NCI-H1092 treated with DMSO at 0.1 percent for 48 hours (cell line): ENCODE data around the gene DBNDD1.
"Not testable (repeated sequence)": the region's sequence is repeated elsewhere in the genome, so short reads cannot be mapped to it uniquely, and the experiment has no call there.

Experiments used
- DNase-seq: peaks from one replicate; lab custom pipeline; 2025; lab: John Stamatoyannopoulos, UW

Gene DBNDD1

GRCh38 chr16:89990799-89991198 is 28.5 kb downstream of the DBNDD1 start:
- DNase-seq: no peak

GRCh38 chr16:89988951-89989350 is 30.3 kb downstream of the DBNDD1 start:
- no peak for DNase-seq

GRCh38 chr16:89987169-89987568 is 32.1 kb downstream of the DBNDD1 start:
- DNase-seq: no peak

GRCh38 chr16:89986600-89986999 is 32.7 kb downstream of the DBNDD1 start:
- DNase-seq: no peak

GRCh38 chr16:89985219-89985618 is 34.0 kb downstream of the DBNDD1 start:
- no peak for DNase-seq

GRCh38 chr16:89984216-89984615 is 35.0 kb downstream of the DBNDD1 start:
- DNase-seq: no peak

GRCh38 chr16:89983536-89983935 is 35.7 kb downstream of the DBNDD1 start:
- DNase-seq: no peak

GRCh38 chr16:89982318-89982717 is 36.9 kb downstream of the DBNDD1 start:
- DNase-seq: no peak

- no peak for DNase-seq
Observed at GRCh38 chr16:89981414-89981813, 37.8 kb downstream of the DBNDD1 start.

- DNase-seq: no peak
Observed at GRCh38 chr16:89974870-89975269, 44.4 kb downstream of the DBNDD1 start.

GRCh38 chr16:89973654-89974335 is 45.5 kb downstream of the DBNDD1 start:
- no peak for DNase-seq

- no peak for DNase-seq
Observed at GRCh38 chr16:89973235-89973634, 46.0 kb downstream of the DBNDD1 start.

- DNase-seq: peak; percentile 87
Observed at GRCh38 chr16:89972244-89973234, 46.7 kb downstream of the DBNDD1 start.

GRCh38 chr16:89971495-89972243 is 47.6 kb downstream of the DBNDD1 start:
- no peak for DNase-seq

- no peak for DNase-seq
Observed at GRCh38 chr16:89969741-89970410, 49.4 kb downstream of the DBNDD1 start.

- not testable (repeated sequence) for DNase-seq
Observed at GRCh38 chr16:89968074-89968473, 51.2 kb downstream of the DBNDD1 start.

- DNase-seq: not testable (repeated sequence)
Observed at GRCh38 chr16:89967436-89967835, 51.8 kb downstream of the DBNDD1 start.

- no peak for DNase-seq
Observed at GRCh38 chr16:89966756-89967155, 52.5 kb downstream of the DBNDD1 start.

GRCh38 chr16:89965447-89966225 is 53.6 kb downstream of the DBNDD1 start:
- DNase-seq: no peak

GRCh38 chr16:89964201-89964600 is 55.1 kb downstream of the DBNDD1 start:
- DNase-seq: no peak
